ENCODE data around the gene LILRB5.

GRCh38 chr19:54255105-54255775, 1.8 kb downstream of the LILRB5 start:
- no peak for TF ChIP-seq CTCF (IDR thresholded peaks at IDR 0.05)
- no peak for TF ChIP-seq EP300 (IDR thresholded peaks at IDR 0.05)
- no peak for TF ChIP-seq POLR2AphosphoS5 (IDR thresholded peaks at IDR 0.05)

All from gastroesophageal sphincter (tissue), 3 donors.